ENCODE measurements around the gene A2M. TPM values are rescaled to one million over a fixed set of nuclear protein-coding genes. Genes with fewer than 3 reads are reported as not detected.

The A2M gene
- total and polyA plus RNA-seq, 9 donors: 50.5 to 926 (median 222) TPM

- Histone ChIP-seq H3K9me3 (no peaks in the 10 kb centered on the region), H3K36me3 (no peaks in the 10 kb centered on the region), H3K4me3 (no peak overlapping the region), H3K4me1 (ENCODE audit: insufficient read depth) (no peaks in the 10 kb centered on the region), H3K27ac (no peak overlapping the region), H3K27me3 (no peaks in the 10 kb centered on the region)
- 38 to 53% (median 42%) methylated on average over 1 of the region's 1 CpG for WGBS, 3 donors
- no peak for TF ChIP-seq CTCF (IDR thresholded peaks at IDR 0.05)
- TF ChIP-seq EP300 (IDR thresholded peaks at IDR 0.05): no peak
- TF ChIP-seq POLR2A (IDR thresholded peaks at IDR 0.05): no peak
- intact Hi-C loops (cut with DNase I): no loop called here
- DNase-seq: no peak
Observed at GRCh38 chr12:9132008-9132535, 16.4 kb upstream of the A2M start.

GRCh38 chr12:9130244-9130643, 14.5 kb upstream of the A2M start:
- no peaks in the 10 kb centered on the region for H3K9me3 ChIP-seq
- no peak overlapping the region for H3K27ac ChIP-seq
- TF ChIP-seq CTCF (IDR thresholded peaks at IDR 0.05): no peak
- no peak for TF ChIP-seq POLR2A (IDR thresholded peaks at IDR 0.05)
- no peak for TF ChIP-seq EP300 (IDR thresholded peaks at IDR 0.05)
- H3K36me3 ChIP-seq: no peaks in the 10 kb centered on the region
- 69 to 97% (median 70%) methylated on average over 2 of the region's 2 CpGs for WGBS, 3 donors
- intact Hi-C loops (cut with DNase I): no loop called here
- no peak overlapping the region for H3K4me3 ChIP-seq
- DNase-seq: no peak
- H3K4me1 ChIP-seq (ENCODE audit: insufficient read depth): no peaks in the 10 kb centered on the region
- no peaks in the 10 kb centered on the region for H3K27me3 ChIP-seq

- Histone ChIP-seq H3K36me3 (no peaks in the 10 kb centered on the region), H3K27me3 (no peaks in the 10 kb centered on the region), H3K4me3 (no peak overlapping the region), H3K4me1 (ENCODE audit: insufficient read depth) (no peaks in the 10 kb centered on the region), H3K27ac (no peak overlapping the region), H3K9me3 (no peaks in the 10 kb centered on the region)
- no peak for DNase-seq
- TF ChIP-seq CTCF (IDR thresholded peaks at IDR 0.05) (no peak), EP300 (IDR thresholded peaks at IDR 0.05) (no peak), POLR2A (IDR thresholded peaks at IDR 0.05) (no peak)
- intact Hi-C loops (cut with DNase I): no loop called here
- 97% methylated on average over 35 to 36 of the region's 36 CpGs for WGBS, 3 donors
Observed at GRCh38 chr12:9127936-9128663, 12.4 kb upstream of the A2M start.

- no peaks in the 10 kb centered on the region for H3K9me3 ChIP-seq
- WGBS, 3 donors: 95 to 97% (median 96%) methylated on average over 21 of the region's 21 CpGs
- TF ChIP-seq EP300 (IDR thresholded peaks at IDR 0.05) (no peak), POLR2A (IDR thresholded peaks at IDR 0.05) (no peak), CTCF (IDR thresholded peaks at IDR 0.05) (no peak)
- intact Hi-C loops (cut with DNase I): no loop called here
- DNase-seq: no peak
- H3K27ac ChIP-seq: no peak overlapping the region
- H3K36me3 ChIP-seq: no peaks in the 10 kb centered on the region
- H3K4me3 ChIP-seq: no peak overlapping the region
- H3K4me1 ChIP-seq (ENCODE audit: insufficient read depth): no peaks in the 10 kb centered on the region
- no peaks in the 10 kb centered on the region for H3K27me3 ChIP-seq
Observed at GRCh38 chr12:9127484-9127883, 11.8 kb upstream of the A2M start.

Measured in ovary (tissue), 9 donors.